Activated CD4-positive, alpha-beta T cell treated with anti-CD3 and anti-CD28 coated beads, Interleukin-2, amount 50 U/mL, for 4 hours (primary cell): ENCODE results near the gene RELB.

Experiments
- DNase-seq, 2 experiments: peaks; one replicate each; pipeline ENCODE4 v3.0.0-alpha.2; 2020

Gene RELB

GRCh38 chr19:45087531-45087930 lies 86.3 kb downstream of the RELB start:
- peak; percentile 22 to 32 for DNase-seq
